ENCODE results near the gene MLLT10.
A peak's percentile ranks its signal among the peaks of the same experiment; 100 is the strongest.

MLLT10 gene

GRCh38 chr10:21518149-21518640 lies 15.8 kb upstream of the MLLT10 start:
- Histone ChIP-seq H3K9ac (ENCODE audit: low read length in 2 of 2) (peak overlapping the region; percentile 72 to 81), H3K27ac (ENCODE audit: low read length) (peak overlapping the region; percentile 92), H3K27me3 (ENCODE audit: control insufficient read depth in 1 of 2, insufficient read depth in 2 of 2, low read length in 2 of 2) (peaks cover 0 to 8% of the 10 kb centered on the region in 2 donors)

GRCh38 chr10:21518641-21519396 lies 15.2 kb upstream of the MLLT10 start:
- no peaks in the 10 kb centered on the region for H3K36me3 ChIP-seq (ENCODE audit: control insufficient read depth in 2 of 2, insufficient read depth in 2 of 2, low read length in 2 of 2)
- H3K27ac ChIP-seq (ENCODE audit: low read length): peak overlapping the region; percentile 92
- H3K4me1 ChIP-seq (ENCODE audit: control insufficient read depth, insufficient read depth, low read length): peaks cover 31% of the 10 kb centered on the region
- H3K9me3 ChIP-seq (ENCODE audit: control insufficient read depth in 2 of 2, low read length in 2 of 2): no peaks in the 10 kb centered on the region
- H3K4me3 ChIP-seq (ENCODE audit: low read length in 2 of 2): peak overlapping the region; percentile 87 to 91
- peaks cover 0 to 8% of the 10 kb centered on the region in 2 donors for H3K27me3 ChIP-seq (ENCODE audit: control insufficient read depth in 1 of 2, insufficient read depth in 2 of 2, low read length in 2 of 2)
- peak overlapping the region; percentile 72 to 81 for H3K9ac ChIP-seq (ENCODE audit: low read length in 2 of 2)

More at GRCh38 chr10:21518149-21518640, 15.8 kb upstream of the MLLT10 start:
- Histone ChIP-seq H3K4me3 (ENCODE audit: low read length in 2 of 2) (peak overlapping the region; percentile 87 to 91), H3K36me3 (ENCODE audit: control insufficient read depth in 2 of 2, insufficient read depth in 2 of 2, low read length in 2 of 2) (no peaks in the 10 kb centered on the region), H3K9me3 (ENCODE audit: control insufficient read depth in 2 of 2, low read length in 2 of 2) (no peaks in the 10 kb centered on the region), H3K4me1 (ENCODE audit: control insufficient read depth, insufficient read depth, low read length) (peaks cover 26% of the 10 kb centered on the region)

DNA sequence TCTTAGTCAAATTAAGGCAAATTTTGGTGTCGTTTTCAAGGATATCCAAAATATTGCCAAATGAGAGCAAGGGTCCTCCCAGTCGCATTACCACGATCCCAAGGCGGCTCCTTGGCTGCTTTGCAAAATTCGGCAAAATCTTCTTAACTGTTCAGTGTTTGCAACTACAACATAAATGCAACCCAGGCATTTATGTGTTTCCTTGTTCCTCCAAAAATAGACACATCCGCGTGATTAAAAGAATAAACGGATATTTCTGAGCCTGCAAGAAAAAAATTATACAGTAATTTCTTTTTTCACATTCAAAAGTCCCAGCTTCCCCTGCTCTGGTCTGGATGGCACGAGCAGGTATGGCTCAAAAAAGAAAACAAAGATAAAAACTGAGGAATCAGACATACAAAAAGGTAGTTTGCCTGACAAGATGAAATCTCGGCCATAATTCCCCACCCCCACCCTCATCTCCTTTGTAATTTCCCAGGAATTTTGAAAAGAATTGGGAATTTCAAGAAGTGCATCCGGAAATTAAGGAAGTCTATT lies 14.6 kb upstream of the MLLT10 start:
- H3K9ac ChIP-seq (ENCODE audit: low read length in 2 of 2): peak overlapping the region; percentile 72 to 81

GRCh38 chr10:21519941-21520436 lies 14.0 kb upstream of the MLLT10 start:
- peaks cover 31% of the 10 kb centered on the region for H3K4me1 ChIP-seq (ENCODE audit: control insufficient read depth, insufficient read depth, low read length)
- H3K9me3 ChIP-seq (ENCODE audit: control insufficient read depth in 2 of 2, low read length in 2 of 2): no peaks in the 10 kb centered on the region
- H3K9ac ChIP-seq (ENCODE audit: low read length in 2 of 2): peak overlapping the region; percentile 72 to 81
- peak overlapping the region; percentile 92 for H3K27ac ChIP-seq (ENCODE audit: low read length)
- peaks cover 0 to 8% of the 10 kb centered on the region in 2 donors for H3K27me3 ChIP-seq (ENCODE audit: control insufficient read depth in 1 of 2, insufficient read depth in 2 of 2, low read length in 2 of 2)
- peak overlapping the region; percentile 87 to 91 for H3K4me3 ChIP-seq (ENCODE audit: low read length in 2 of 2)
- H3K36me3 ChIP-seq (ENCODE audit: control insufficient read depth in 2 of 2, insufficient read depth in 2 of 2, low read length in 2 of 2): no peaks in the 10 kb centered on the region

More for the DNA sequence above, 14.6 kb upstream of the MLLT10 start:
- Histone ChIP-seq H3K4me3 (ENCODE audit: low read length in 2 of 2) (peak overlapping the region; percentile 87 to 91), H3K4me1 (ENCODE audit: control insufficient read depth, insufficient read depth, low read length) (peaks cover 31% of the 10 kb centered on the region), H3K27me3 (ENCODE audit: control insufficient read depth in 1 of 2, insufficient read depth in 2 of 2, low read length in 2 of 2) (peaks cover 0 to 8% of the 10 kb centered on the region in 2 donors), H3K36me3 (ENCODE audit: control insufficient read depth in 2 of 2, insufficient read depth in 2 of 2, low read length in 2 of 2) (no peaks in the 10 kb centered on the region), H3K9me3 (ENCODE audit: control insufficient read depth in 2 of 2, low read length in 2 of 2) (no peaks in the 10 kb centered on the region), H3K27ac (ENCODE audit: low read length) (peak overlapping the region; percentile 92)

DNA sequence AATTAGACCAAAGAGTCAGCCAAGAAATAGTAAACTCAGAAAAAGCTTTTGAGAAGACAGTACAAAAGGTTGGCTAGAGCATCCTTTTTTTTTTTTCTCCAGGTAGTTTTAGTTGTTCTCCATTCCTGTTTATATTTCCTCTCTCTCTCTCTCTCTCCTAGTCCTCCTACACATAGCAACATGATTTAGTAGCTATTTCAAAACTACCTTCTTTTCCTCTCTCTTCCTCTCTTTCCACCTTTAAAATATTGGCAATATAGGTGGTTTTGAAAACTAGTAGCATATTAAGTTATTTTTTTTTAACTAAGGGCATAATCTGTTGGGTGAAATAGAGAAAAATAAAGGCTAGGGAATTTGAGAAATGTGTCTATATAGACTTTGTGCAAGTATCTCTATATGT lies 13.5 kb upstream of the MLLT10 start:
- Histone ChIP-seq H3K4me3 (ENCODE audit: low read length in 2 of 2) (peak overlapping the region in 1 of 2 donors; percentile 40), H3K9ac (ENCODE audit: low read length in 2 of 2) (peak overlapping the region; percentile 1 to 42), H3K9me3 (ENCODE audit: control insufficient read depth in 2 of 2, low read length in 2 of 2) (no peaks in the 10 kb centered on the region), H3K36me3 (ENCODE audit: control insufficient read depth in 2 of 2, insufficient read depth in 2 of 2, low read length in 2 of 2) (no peaks in the 10 kb centered on the region), H3K4me1 (ENCODE audit: control insufficient read depth, insufficient read depth, low read length) (peaks cover 32% of the 10 kb centered on the region), H3K27me3 (ENCODE audit: control insufficient read depth in 1 of 2, insufficient read depth in 2 of 2, low read length in 2 of 2) (peaks cover 0 to 8% of the 10 kb centered on the region in 2 donors), H3K27ac (ENCODE audit: low read length) (peak overlapping the region; percentile 74)

- H3K4me1 ChIP-seq (ENCODE audit: control insufficient read depth, insufficient read depth, low read length): peaks cover 31% of the 10 kb centered on the region
- peak overlapping the region in 1 of 2 donors; percentile 1 for H3K9ac ChIP-seq (ENCODE audit: low read length in 2 of 2)
- no peaks in the 10 kb centered on the region for H3K9me3 ChIP-seq (ENCODE audit: control insufficient read depth in 2 of 2, low read length in 2 of 2)
- H3K36me3 ChIP-seq (ENCODE audit: control insufficient read depth in 2 of 2, insufficient read depth in 2 of 2, low read length in 2 of 2): no peaks in the 10 kb centered on the region
- peaks cover 0 to 8% of the 10 kb centered on the region in 2 donors for H3K27me3 ChIP-seq (ENCODE audit: control insufficient read depth in 1 of 2, insufficient read depth in 2 of 2, low read length in 2 of 2)
- peak overlapping the region; percentile 74 for H3K27ac ChIP-seq (ENCODE audit: low read length)
- peak overlapping the region in 1 of 2 donors; percentile 40 for H3K4me3 ChIP-seq (ENCODE audit: low read length in 2 of 2)
These were observed 13.1 kb upstream of the MLLT10 start for GRCh38 chr10:21520949-21521348.

GRCh38 chr10:21521751-21522533 lies 12.1 kb upstream of the MLLT10 start:
- H3K9ac ChIP-seq (ENCODE audit: low read length in 2 of 2): no peak overlapping the region
- peaks cover 0 to 8% of the 10 kb centered on the region in 2 donors for H3K27me3 ChIP-seq (ENCODE audit: control insufficient read depth in 1 of 2, insufficient read depth in 2 of 2, low read length in 2 of 2)
- peaks cover 31% of the 10 kb centered on the region for H3K4me1 ChIP-seq (ENCODE audit: control insufficient read depth, insufficient read depth, low read length)
- H3K36me3 ChIP-seq (ENCODE audit: control insufficient read depth in 2 of 2, insufficient read depth in 2 of 2, low read length in 2 of 2): no peaks in the 10 kb centered on the region
- no peaks in the 10 kb centered on the region for H3K9me3 ChIP-seq (ENCODE audit: control insufficient read depth in 2 of 2, low read length in 2 of 2)
- no peak overlapping the region for H3K27ac ChIP-seq (ENCODE audit: low read length)
- peak overlapping the region in 1 of 2 donors; percentile 43 for H3K4me3 ChIP-seq (ENCODE audit: low read length in 2 of 2)

GRCh38 chr10:21522631-21523406 lies 11.2 kb upstream of the MLLT10 start:
- no peaks in the 10 kb centered on the region for H3K9me3 ChIP-seq (ENCODE audit: control insufficient read depth in 2 of 2, low read length in 2 of 2)
- H3K4me3 ChIP-seq (ENCODE audit: low read length in 2 of 2): peak overlapping the region in 1 of 2 donors; percentile 31
- peaks cover 28% of the 10 kb centered on the region for H3K4me1 ChIP-seq (ENCODE audit: control insufficient read depth, insufficient read depth, low read length)
- peaks cover 0 to 8% of the 10 kb centered on the region in 2 donors for H3K27me3 ChIP-seq (ENCODE audit: control insufficient read depth in 1 of 2, insufficient read depth in 2 of 2, low read length in 2 of 2)
- H3K27ac ChIP-seq (ENCODE audit: low read length): peak overlapping the region; percentile 12
- H3K9ac ChIP-seq (ENCODE audit: low read length in 2 of 2): peak overlapping the region in 1 of 2 donors; percentile 24
- H3K36me3 ChIP-seq (ENCODE audit: control insufficient read depth in 2 of 2, insufficient read depth in 2 of 2, low read length in 2 of 2): no peaks in the 10 kb centered on the region

DNA sequence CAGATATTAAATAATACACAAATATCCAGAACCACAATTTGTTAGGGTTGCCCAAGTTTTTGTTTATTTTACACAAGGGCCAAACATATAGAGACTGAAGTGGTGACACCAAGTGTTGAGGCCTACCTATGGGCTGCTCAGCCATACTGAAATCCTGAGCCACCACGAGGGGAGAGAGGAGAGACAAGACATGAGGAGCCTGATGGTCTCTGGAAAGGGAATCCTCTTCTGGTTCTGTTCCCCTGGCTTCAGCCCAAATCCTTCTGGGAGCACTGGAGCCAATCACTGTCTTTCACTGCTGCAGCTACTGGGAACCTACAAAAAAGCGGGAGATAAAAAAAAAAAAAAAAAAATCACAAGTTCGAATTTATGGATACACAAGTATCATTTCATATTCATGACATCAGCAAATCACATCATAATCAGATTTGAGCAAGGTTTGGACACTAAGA lies 10.4 kb upstream of the MLLT10 start:
- peak overlapping the region in 1 of 2 donors; percentile 31 for H3K4me3 ChIP-seq (ENCODE audit: low read length in 2 of 2)
- H3K4me1 ChIP-seq (ENCODE audit: control insufficient read depth, insufficient read depth, low read length): peaks cover 23% of the 10 kb centered on the region
- no peaks in the 10 kb centered on the region for H3K36me3 ChIP-seq (ENCODE audit: control insufficient read depth in 2 of 2, insufficient read depth in 2 of 2, low read length in 2 of 2)
- no peaks in the 10 kb centered on the region for H3K9me3 ChIP-seq (ENCODE audit: control insufficient read depth in 2 of 2, low read length in 2 of 2)
- H3K27me3 ChIP-seq (ENCODE audit: control insufficient read depth in 1 of 2, insufficient read depth in 2 of 2, low read length in 2 of 2): peaks cover 0 to 8% of the 10 kb centered on the region in 2 donors
- H3K9ac ChIP-seq (ENCODE audit: low read length in 2 of 2): no peak overlapping the region
- H3K27ac ChIP-seq (ENCODE audit: low read length): peak overlapping the region; percentile 97
